Parathyroid adenoma (tissue), 2 donors: Measurements from ENCODE around the gene ZDHHC14.
A peak's percentile ranks its signal among the peaks of the same experiment; 100 is the strongest.

ENCODE experiments used
- H2AFZ ChIP-seq: fragments of 300-600 bp; sonication (generic); one replicate; pipeline ENCODE4 v1.7.0; 2017; ENCODE audit warnings: antibody characterized with exemption, mild to moderate bottlenecking
- H3K27ac ChIP-seq: fragments of 300-600 bp; sonication (generic); one replicate; pipeline ENCODE4 v1.7.0; 2017
- H3K27me3 ChIP-seq: fragments of 300-600 bp; sonication (generic); one replicate; pipeline ENCODE4 v1.7.0; 2017; ENCODE audit warnings: low read length; ENCODE audit not compliant: control insufficient read depth, insufficient read depth
- H3K36me3 ChIP-seq: fragments of 300-600 bp; sonication (generic); one replicate; pipeline ENCODE4 v1.7.0; 2017; ENCODE audit warnings: low read length; ENCODE audit not compliant: control insufficient read depth, insufficient read depth
- H3K4me1 ChIP-seq: fragments of 300-600 bp; sonication (generic); one replicate; pipeline ENCODE4 v1.7.0; 2017; ENCODE audit warnings: control low read depth
- H3K4me2 ChIP-seq: fragments of 300-600 bp; sonication (generic); one replicate; pipeline ENCODE4 v1.7.0; 2017; ENCODE audit warnings: low read length
- H3K4me3 ChIP-seq: fragments of 300-600 bp; sonication (generic); one replicate; pipeline ENCODE4 v1.7.0; 2017; ENCODE audit warnings: low read depth, low read length
- H3K79me2 ChIP-seq: fragments of 300-600 bp; sonication (generic); one replicate; pipeline ENCODE4 v1.7.0; 2017; ENCODE audit warnings: control low read depth
- H3K9ac ChIP-seq: fragments of 300-600 bp; sonication (generic); one replicate; pipeline ENCODE4 v1.7.0; 2017; ENCODE audit warnings: mild to moderate bottlenecking
- H3K9me3 ChIP-seq: fragments of 300-600 bp; sonication (generic); one replicate; pipeline ENCODE4 v1.7.0; 2017; ENCODE audit warnings: low read length; ENCODE audit not compliant: control insufficient read depth
- TF ChIP-seq, protein P1 (sequence below): fragments of 300-600 bp; sonication (generic); IDR thresholded peaks from one replicate; pipeline ENCODE4 v1.7.0; 2017; ENCODE audit warnings: antibody characterized with exemption, mild to moderate bottlenecking
- donor health status: primary hyperparathyroidism.

The ZDHHC14 gene

DNA sequence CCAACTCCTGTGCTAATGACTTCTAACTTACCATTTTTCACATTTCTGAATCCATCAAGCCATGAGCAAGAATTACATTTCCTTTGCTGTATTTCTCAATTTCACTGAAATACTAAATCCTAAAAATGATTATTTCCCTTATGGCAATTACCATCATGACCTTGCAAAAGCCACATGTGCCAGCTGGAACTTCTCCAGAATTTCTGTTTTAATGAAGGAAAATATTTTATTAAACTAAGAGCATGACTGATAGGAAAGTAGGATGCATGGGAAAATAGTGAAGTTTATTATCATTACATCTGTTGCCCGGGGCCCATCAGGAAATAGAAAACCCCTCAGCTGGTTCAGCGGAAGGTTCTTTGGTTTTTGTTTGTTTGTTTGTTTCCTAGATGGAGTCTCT is 43.2 kb upstream of the ZDHHC14 start:
- Histone ChIP-seq H3K9me3 (no peaks in the 10 kb centered on the region), H2AFZ (no peak overlapping the region), H3K27ac (no peak overlapping the region), H3K4me1 (no peaks in the 10 kb centered on the region), H3K36me3 (no peaks in the 10 kb centered on the region), H3K27me3 (no peaks in the 10 kb centered on the region), H3K9ac (no peak overlapping the region), H3K4me3 (no peak overlapping the region), H3K79me2 (no peaks in the 10 kb centered on the region), H3K4me2 (no peak overlapping the region)
- TF ChIP-seq, protein P1, sequence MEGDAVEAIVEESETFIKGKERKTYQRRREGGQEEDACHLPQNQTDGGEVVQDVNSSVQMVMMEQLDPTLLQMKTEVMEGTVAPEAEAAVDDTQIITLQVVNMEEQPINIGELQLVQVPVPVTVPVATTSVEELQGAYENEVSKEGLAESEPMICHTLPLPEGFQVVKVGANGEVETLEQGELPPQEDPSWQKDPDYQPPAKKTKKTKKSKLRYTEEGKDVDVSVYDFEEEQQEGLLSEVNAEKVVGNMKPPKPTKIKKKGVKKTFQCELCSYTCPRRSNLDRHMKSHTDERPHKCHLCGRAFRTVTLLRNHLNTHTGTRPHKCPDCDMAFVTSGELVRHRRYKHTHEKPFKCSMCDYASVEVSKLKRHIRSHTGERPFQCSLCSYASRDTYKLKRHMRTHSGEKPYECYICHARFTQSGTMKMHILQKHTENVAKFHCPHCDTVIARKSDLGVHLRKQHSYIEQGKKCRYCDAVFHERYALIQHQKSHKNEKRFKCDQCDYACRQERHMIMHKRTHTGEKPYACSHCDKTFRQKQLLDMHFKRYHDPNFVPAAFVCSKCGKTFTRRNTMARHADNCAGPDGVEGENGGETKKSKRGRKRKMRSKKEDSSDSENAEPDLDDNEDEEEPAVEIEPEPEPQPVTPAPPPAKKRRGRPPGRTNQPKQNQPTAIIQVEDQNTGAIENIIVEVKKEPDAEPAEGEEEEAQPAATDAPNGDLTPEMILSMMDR = no peak

DNA sequence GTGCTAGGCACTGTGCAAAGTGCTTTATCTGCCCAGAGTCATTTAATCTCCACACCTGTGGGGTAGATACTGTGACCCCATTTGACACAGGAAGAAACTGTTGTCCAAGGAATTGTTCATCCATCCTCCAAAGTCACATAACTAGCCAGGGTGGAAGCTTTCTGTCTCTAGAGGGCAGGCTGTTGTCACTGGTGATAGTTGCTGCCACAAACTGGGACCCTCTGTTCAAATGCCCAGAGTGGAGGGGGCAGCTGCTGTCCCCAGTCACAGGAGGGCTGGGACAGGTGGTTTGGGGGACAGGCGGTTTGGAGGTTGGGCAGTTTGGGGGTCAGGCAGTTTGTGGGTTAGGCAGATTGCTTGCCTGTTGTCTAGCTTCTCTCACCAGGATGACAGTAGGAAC is 41.6 kb upstream of the ZDHHC14 start:
- H3K4me3 ChIP-seq = no peak overlapping the region
- H3K79me2 ChIP-seq = no peaks in the 10 kb centered on the region
- TF ChIP-seq, protein P1 = no peak
- H3K27ac ChIP-seq = no peak overlapping the region
- H2AFZ ChIP-seq = no peak overlapping the region
- H3K27me3 ChIP-seq = no peaks in the 10 kb centered on the region
- H3K4me1 ChIP-seq = no peaks in the 10 kb centered on the region
- no peaks in the 10 kb centered on the region for H3K36me3 ChIP-seq
- H3K9me3 ChIP-seq = no peaks in the 10 kb centered on the region
- H3K4me2 ChIP-seq = no peak overlapping the region
- no peak overlapping the region for H3K9ac ChIP-seq

DNA sequence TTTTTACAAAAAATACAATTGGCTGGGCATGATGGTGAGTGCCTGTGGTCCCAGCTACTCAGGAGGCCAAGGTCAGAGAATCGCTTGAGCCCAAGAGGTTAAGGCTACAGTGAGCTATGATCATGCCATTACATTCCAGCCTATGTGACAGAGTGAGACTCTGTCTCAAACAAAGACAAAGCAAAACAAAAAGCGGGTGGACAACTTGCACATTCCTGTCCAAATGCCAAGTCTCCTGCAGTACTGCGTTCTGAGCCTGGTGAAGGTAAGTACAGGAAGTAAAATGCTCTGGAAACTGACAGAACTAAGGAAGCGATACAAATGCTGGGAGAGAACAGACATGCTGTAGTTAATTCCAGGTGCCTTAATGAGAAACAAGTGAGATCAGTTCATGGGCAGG is 37.3 kb upstream of the ZDHHC14 start:
- Histone ChIP-seq H2AFZ (peak overlapping the region; percentile 70), H3K27ac (no peak overlapping the region), H3K27me3 (no peaks in the 10 kb centered on the region), H3K36me3 (no peaks in the 10 kb centered on the region), H3K4me3 (no peak overlapping the region), H3K4me1 (no peaks in the 10 kb centered on the region), H3K9ac (no peak overlapping the region), H3K79me2 (no peaks in the 10 kb centered on the region), H3K9me3 (no peaks in the 10 kb centered on the region), H3K4me2 (no peak overlapping the region)
- TF ChIP-seq, protein P1 = no peak

DNA sequence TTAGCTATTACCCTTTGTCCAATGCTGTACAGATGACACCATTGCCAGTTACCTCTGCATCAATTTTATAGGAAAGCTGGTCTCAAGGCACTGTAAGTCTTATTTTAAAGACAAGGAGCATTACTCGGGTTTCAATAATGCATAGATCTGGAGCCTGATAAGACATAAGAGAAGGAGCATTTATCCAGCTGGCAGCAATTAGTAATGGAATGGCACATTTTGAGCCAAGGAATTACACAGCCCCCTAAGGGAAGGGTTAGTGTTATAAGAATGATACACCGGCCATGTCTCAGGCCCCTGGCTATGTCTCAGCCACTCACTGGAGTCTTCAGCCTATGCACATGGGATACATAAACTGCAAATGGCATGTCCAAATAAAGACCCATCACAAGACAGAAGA is 34.6 kb upstream of the ZDHHC14 start:
- Histone ChIP-seq H3K4me3 (no peak overlapping the region), H3K9ac (no peak overlapping the region), H3K9me3 (no peaks in the 10 kb centered on the region), H3K36me3 (no peaks in the 10 kb centered on the region), H3K79me2 (no peaks in the 10 kb centered on the region), H3K27me3 (no peaks in the 10 kb centered on the region), H3K27ac (no peak overlapping the region), H3K4me1 (no peaks in the 10 kb centered on the region), H2AFZ (no peak overlapping the region), H3K4me2 (no peak overlapping the region)
- TF ChIP-seq, protein P1 = no peak

DNA sequence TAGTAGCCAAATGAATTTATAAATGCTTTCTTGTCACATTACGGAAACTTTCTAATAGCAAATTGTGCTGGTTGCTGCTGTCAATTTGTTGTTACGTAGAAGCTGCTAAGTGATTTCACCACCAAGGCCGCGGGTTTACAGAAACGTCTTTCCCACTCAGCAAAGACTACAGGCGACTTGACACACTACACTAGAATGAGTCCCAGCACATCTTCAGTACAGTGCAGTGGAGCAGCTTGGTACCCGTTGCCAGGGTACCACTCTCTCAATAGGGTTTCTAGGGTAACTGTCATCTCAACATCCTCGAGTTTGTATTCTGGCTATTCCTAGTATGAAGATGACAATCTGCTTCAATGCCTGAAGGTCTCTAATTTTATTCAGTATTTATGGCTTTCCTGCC is 22.7 kb upstream of the ZDHHC14 start:
- TF ChIP-seq, protein P1 = no peak
- H3K27me3 ChIP-seq = no peaks in the 10 kb centered on the region
- H3K9ac ChIP-seq = no peak overlapping the region
- H3K36me3 ChIP-seq = no peaks in the 10 kb centered on the region
- H3K27ac ChIP-seq = no peak overlapping the region
- no peak overlapping the region for H3K4me3 ChIP-seq
- H2AFZ ChIP-seq = no peak overlapping the region
- H3K9me3 ChIP-seq = no peaks in the 10 kb centered on the region
- H3K79me2 ChIP-seq = no peaks in the 10 kb centered on the region
- no peak overlapping the region for H3K4me2 ChIP-seq
- no peaks in the 10 kb centered on the region for H3K4me1 ChIP-seq
